Measurements from ENCODE around the gene DGKA.
A peak's percentile ranks its signal among the peaks of the same experiment; 100 is the strongest.

DGKA gene

DNA sequence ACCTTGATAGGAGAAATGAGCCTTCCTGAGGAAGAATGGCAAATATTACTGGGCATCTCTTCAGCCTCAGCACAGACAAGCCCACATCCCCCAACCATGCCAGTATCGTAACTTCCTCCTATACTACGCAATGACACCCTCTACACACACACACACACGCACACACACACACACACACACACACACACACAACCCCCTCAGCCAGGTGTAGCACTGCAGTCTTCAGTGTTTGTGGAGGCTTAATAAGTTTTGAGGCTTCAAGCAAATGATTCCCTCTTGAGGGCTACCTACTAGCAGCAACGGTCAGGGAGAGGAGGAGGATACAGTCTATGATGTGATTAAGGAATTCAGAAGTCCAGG lies 1.6 kb downstream of the DGKA start (continued):
- TF ChIP-seq, protein P1, sequence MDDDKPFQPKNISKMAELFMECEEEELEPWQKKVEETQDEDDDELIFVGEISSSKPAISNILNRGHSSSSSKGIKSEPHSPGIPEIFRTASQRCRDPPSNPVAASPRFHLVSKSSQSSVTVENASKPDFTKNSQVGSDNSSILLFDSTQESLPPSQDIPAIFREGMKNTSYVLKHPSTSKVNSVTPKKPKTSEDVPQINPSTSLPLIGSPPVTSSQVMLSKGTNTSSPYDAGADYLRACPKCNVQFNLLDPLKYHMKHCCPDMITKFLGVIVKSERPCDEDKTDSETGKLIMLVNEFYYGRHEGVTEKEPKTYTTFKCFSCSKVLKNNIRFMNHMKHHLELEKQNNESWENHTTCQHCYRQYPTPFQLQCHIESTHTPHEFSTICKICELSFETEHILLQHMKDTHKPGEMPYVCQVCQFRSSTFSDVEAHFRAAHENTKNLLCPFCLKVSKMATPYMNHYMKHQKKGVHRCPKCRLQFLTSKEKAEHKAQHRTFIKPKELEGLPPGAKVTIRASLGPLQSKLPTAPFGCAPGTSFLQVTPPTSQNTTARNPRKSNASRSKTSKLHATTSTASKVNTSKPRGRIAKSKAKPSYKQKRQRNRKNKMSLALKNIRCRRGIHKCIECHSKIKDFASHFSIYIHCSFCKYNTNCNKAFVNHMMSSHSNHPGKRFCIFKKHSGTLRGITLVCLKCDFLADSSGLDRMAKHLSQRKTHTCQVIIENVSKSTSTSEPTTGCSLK (tag by site-specific recombination; IDR thresholded peaks at IDR 0.05): no peak
- TF ChIP-seq ZNF768 (tag by site-specific recombination; IDR thresholded peaks at IDR 0.05) (no peak), ZBTB21 (tag by site-specific recombination; IDR thresholded peaks at IDR 0.05) (no peak), ZNF138 (tag by site-specific recombination; IDR thresholded peaks at IDR 0.05; ENCODE audit: borderline replicate concordance) (no peak), SCRT1 (tag by site-specific recombination; IDR thresholded peaks at IDR 0.05; ENCODE audit: borderline replicate concordance) (no peak), SCRT2 (tag by site-specific recombination; IDR thresholded peaks at IDR 0.05) (no peak), ZNF311 (tag by site-specific recombination; IDR thresholded peaks at IDR 0.05; ENCODE audit: borderline replicate concordance) (no peak), ZNF37A (tag by site-specific recombination; IDR thresholded peaks at IDR 0.05) (no peak), ZNF10 (tag by site-specific recombination; IDR thresholded peaks at IDR 0.05) (no peak), SP7 (tag by site-specific recombination; IDR thresholded peaks at IDR 0.05) (no peak), ZNF391 (tag by site-specific recombination; IDR thresholded peaks at IDR 0.05; ENCODE audit: borderline replicate concordance, low read depth) (peak; percentile 68; the same call in 1 of the 2 replicates), ZNF610 (tag by site-specific recombination; IDR thresholded peaks at IDR 0.05; ENCODE audit: borderline replicate concordance) (no peak), ZNF660 (tag by site-specific recombination; IDR thresholded peaks at IDR 0.05) (no peak), ZFP37 (tag by site-specific recombination; IDR thresholded peaks at IDR 0.05) (no peak)
- TF ChIP-seq, protein P2, sequence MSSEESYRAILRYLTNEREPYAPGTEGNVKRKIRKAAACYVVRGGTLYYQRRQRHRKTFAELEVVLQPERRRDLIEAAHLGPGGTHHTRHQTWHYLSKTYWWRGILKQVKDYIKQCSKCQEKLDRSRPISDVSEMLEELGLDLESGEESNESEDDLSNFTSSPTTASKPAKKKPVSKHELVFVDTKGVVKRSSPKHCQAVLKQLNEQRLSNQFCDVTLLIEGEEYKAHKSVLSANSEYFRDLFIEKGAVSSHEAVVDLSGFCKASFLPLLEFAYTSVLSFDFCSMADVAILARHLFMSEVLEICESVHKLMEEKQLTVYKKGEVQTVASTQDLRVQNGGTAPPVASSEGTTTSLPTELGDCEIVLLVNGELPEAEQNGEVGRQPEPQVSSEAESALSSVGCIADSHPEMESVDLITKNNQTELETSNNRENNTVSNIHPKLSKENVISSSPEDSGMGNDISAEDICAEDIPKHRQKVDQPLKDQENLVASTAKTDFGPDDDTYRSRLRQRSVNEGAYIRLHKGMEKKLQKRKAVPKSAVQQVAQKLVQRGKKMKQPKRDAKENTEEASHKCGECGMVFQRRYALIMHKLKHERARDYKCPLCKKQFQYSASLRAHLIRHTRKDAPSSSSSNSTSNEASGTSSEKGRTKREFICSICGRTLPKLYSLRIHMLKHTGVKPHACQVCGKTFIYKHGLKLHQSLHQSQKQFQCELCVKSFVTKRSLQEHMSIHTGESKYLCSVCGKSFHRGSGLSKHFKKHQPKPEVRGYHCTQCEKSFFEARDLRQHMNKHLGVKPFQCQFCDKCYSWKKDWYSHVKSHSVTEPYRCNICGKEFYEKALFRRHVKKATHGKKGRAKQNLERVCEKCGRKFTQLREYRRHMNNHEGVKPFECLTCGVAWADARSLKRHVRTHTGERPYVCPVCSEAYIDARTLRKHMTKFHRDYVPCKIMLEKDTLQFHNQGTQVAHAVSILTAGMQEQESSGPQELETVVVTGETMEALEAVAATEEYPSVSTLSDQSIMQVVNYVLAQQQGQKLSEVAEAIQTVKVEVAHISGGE (tag by site-specific recombination; conservative IDR thresholded peaks at IDR 0.05; ENCODE audit: low read depth): no peak
- TF ChIP-seq, protein P3, sequence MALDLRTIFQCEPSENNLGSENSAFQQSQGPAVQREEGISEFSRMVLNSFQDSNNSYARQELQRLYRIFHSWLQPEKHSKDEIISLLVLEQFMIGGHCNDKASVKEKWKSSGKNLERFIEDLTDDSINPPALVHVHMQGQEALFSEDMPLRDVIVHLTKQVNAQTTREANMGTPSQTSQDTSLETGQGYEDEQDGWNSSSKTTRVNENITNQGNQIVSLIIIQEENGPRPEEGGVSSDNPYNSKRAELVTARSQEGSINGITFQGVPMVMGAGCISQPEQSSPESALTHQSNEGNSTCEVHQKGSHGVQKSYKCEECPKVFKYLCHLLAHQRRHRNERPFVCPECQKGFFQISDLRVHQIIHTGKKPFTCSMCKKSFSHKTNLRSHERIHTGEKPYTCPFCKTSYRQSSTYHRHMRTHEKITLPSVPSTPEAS (tag by site-specific recombination; IDR thresholded peaks at IDR 0.05): peak; percentile 91
- TF ChIP-seq, protein P4, sequence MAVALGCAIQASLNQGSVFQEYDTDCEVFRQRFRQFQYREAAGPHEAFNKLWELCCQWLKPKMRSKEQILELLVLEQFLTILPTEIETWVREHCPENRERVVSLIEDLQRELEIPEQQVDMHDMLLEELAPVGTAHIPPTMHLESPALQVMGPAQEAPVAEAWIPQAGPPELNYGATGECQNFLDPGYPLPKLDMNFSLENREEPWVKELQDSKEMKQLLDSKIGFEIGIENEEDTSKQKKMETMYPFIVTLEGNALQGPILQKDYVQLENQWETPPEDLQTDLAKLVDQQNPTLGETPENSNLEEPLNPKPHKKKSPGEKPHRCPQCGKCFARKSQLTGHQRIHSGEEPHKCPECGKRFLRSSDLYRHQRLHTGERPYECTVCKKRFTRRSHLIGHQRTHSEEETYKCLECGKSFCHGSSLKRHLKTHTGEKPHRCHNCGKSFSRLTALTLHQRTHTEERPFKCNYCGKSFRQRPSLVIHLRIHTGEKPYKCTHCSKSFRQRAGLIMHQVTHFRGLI (tag by site-specific recombination; IDR thresholded peaks at IDR 0.05): no peak
- TF ChIP-seq, protein P5, sequence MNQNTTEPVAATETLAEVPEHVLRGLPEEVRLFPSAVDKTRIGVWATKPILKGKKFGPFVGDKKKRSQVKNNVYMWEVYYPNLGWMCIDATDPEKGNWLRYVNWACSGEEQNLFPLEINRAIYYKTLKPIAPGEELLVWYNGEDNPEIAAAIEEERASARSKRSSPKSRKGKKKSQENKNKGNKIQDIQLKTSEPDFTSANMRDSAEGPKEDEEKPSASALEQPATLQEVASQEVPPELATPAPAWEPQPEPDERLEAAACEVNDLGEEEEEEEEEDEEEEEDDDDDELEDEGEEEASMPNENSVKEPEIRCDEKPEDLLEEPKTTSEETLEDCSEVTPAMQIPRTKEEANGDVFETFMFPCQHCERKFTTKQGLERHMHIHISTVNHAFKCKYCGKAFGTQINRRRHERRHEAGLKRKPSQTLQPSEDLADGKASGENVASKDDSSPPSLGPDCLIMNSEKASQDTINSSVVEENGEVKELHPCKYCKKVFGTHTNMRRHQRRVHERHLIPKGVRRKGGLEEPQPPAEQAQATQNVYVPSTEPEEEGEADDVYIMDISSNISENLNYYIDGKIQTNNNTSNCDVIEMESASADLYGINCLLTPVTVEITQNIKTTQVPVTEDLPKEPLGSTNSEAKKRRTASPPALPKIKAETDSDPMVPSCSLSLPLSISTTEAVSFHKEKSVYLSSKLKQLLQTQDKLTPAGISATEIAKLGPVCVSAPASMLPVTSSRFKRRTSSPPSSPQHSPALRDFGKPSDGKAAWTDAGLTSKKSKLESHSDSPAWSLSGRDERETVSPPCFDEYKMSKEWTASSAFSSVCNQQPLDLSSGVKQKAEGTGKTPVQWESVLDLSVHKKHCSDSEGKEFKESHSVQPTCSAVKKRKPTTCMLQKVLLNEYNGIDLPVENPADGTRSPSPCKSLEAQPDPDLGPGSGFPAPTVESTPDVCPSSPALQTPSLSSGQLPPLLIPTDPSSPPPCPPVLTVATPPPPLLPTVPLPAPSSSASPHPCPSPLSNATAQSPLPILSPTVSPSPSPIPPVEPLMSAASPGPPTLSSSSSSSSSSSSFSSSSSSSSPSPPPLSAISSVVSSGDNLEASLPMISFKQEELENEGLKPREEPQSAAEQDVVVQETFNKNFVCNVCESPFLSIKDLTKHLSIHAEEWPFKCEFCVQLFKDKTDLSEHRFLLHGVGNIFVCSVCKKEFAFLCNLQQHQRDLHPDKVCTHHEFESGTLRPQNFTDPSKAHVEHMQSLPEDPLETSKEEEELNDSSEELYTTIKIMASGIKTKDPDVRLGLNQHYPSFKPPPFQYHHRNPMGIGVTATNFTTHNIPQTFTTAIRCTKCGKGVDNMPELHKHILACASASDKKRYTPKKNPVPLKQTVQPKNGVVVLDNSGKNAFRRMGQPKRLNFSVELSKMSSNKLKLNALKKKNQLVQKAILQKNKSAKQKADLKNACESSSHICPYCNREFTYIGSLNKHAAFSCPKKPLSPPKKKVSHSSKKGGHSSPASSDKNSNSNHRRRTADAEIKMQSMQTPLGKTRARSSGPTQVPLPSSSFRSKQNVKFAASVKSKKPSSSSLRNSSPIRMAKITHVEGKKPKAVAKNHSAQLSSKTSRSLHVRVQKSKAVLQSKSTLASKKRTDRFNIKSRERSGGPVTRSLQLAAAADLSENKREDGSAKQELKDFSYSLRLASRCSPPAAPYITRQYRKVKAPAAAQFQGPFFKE (tag by site-specific recombination; IDR thresholded peaks at IDR 0.05; ENCODE audit: borderline replicate concordance): no peak
- TF ChIP-seq, protein P6, sequence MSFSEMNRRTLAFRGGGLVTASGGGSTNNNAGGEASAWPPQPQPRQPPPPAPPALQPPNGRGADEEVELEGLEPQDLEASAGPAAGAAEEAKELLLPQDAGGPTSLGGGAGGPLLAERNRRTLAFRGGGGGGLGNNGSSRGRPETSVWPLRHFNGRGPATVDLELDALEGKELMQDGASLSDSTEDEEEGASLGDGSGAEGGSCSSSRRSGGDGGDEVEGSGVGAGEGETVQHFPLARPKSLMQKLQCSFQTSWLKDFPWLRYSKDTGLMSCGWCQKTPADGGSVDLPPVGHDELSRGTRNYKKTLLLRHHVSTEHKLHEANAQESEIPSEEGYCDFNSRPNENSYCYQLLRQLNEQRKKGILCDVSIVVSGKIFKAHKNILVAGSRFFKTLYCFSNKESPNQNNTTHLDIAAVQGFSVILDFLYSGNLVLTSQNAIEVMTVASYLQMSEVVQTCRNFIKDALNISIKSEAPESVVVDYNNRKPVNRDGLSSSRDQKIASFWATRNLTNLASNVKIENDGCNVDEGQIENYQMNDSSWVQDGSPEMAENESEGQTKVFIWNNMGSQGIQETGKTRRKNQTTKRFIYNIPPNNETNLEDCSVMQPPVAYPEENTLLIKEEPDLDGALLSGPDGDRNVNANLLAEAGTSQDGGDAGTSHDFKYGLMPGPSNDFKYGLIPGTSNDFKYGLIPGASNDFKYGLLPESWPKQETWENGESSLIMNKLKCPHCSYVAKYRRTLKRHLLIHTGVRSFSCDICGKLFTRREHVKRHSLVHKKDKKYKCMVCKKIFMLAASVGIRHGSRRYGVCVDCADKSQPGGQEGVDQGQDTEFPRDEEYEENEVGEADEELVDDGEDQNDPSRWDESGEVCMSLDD (tag by site-specific recombination; IDR thresholded peaks at IDR 0.05): no peak
- TF ChIP-seq, protein P7, sequence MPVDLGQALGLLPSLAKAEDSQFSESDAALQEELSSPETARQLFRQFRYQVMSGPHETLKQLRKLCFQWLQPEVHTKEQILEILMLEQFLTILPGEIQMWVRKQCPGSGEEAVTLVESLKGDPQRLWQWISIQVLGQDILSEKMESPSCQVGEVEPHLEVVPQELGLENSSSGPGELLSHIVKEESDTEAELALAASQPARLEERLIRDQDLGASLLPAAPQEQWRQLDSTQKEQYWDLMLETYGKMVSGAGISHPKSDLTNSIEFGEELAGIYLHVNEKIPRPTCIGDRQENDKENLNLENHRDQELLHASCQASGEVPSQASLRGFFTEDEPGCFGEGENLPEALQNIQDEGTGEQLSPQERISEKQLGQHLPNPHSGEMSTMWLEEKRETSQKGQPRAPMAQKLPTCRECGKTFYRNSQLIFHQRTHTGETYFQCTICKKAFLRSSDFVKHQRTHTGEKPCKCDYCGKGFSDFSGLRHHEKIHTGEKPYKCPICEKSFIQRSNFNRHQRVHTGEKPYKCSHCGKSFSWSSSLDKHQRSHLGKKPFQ (tag by site-specific recombination; IDR thresholded peaks at IDR 0.05): no peak
